Endothelial cell of umbilical vein (primary cell): ENCODE measurements around the gene NADK. TPM values are rescaled to one million over a fixed set of nuclear protein-coding genes. Genes with fewer than 3 reads are reported as not detected.

Experiments
- BruUV-seq: library from RNA; stranded (reverse); fragments of 400-500 nt; replicated peaks from 2 replicates; lab custom pipeline; 2021; lab: Mats Ljungman, UMichigan
- CTCF ChIA-PET: fragments of 300-600, 350-600 bp; sonication (Branson Sonifier 250); formaldehyde crosslinking; loops from one replicate; lab custom pipeline; 2021; ENCODE audit warnings: antibody characterized with exemption, inconsistent platforms; lab: Charles Lee
- POLR2A ChIA-PET: fragments of 300-600, 350-600 bp; sonication (Branson Sonifier 250); formaldehyde crosslinking; loops from one replicate; lab custom pipeline; 2021; ENCODE audit warnings: antibody characterized with exemption, inconsistent platforms; lab: Charles Lee
- DNase-seq: peaks from one replicate; pipeline ENCODE4 v3.0.0-alpha.2; 2011; ENCODE audit warnings: low read depth, low spot score
- FAIRE-seq: peaks from 2 replicates; lab custom pipeline; 2011; peaks lifted over from hg19 to GRCh38; lab: Jason Lieb, UNC
- H2AFZ ChIP-seq: 2 replicates; pipeline ENCODE4 v1.6.0; 2012; ENCODE audit warnings: low read depth, low read length, control low read depth, inconsistent platforms
- H3K27ac ChIP-seq: 2 replicates; pipeline ENCODE4 v1.5.1; 2011; ENCODE audit warnings: low read depth, mild to moderate bottlenecking, control low read depth, low read length, moderate library complexity; ENCODE audit not compliant: insufficient read depth
- H3K27me3 ChIP-seq, 2 experiments: 2 replicates each; pipeline versions ENCODE4 v1.6.0 to v1.6.1; 2011; ENCODE audit warnings: low read length in 2 of 2, mixed read lengths in 1 of 2; ENCODE audit not compliant: control insufficient read depth in 2 of 2, insufficient read depth in 2 of 2
- H3K36me3 ChIP-seq, 2 experiments: 2 replicates in 1 of 2; 3 replicates in 1 of 2; pipeline ENCODE4 v1.5.1; 2011; ENCODE audit warnings: low read length in 2 of 2, mild to moderate bottlenecking in 1 of 2, moderate library complexity in 1 of 2; ENCODE audit not compliant: control insufficient read depth in 2 of 2, insufficient read depth in 2 of 2; ENCODE audit errors: extremely low read depth in 1 of 2
- H3K4me1 ChIP-seq: 3 replicates; pipeline ENCODE4 v1.5.1; 2011; ENCODE audit warnings: mild to moderate bottlenecking, low read length; ENCODE audit not compliant: control insufficient read depth, insufficient read depth; ENCODE audit errors: extremely low read depth
- H3K4me2 ChIP-seq: 2 replicates; pipeline ENCODE4 v1.6.1; 2011; ENCODE audit warnings: low read length, control low read depth, mixed read lengths; ENCODE audit not compliant: insufficient read depth
- H3K4me3 ChIP-seq, 3 experiments: fragments of 200-600 bp in 1 of 3; sonication (generic), shearing (Covaris generic) in 1 of 3; replicated peaks in 1 of 3; 2 replicates each; pipeline ENCODE4 v1.5.1; 2011 to 2016; ENCODE audit warnings: control low read depth in 3 of 3, low read length in 3 of 3, mild to moderate bottlenecking in 2 of 3, inconsistent platforms in 1 of 3, low read depth in 1 of 3, moderate library complexity in 1 of 3; ENCODE audit not compliant: insufficient read depth in 1 of 3
- H3K79me2 ChIP-seq: 2 replicates; pipeline ENCODE4 v1.6.0; 2012; ENCODE audit warnings: low read length, inconsistent platforms; ENCODE audit not compliant: control insufficient read depth, insufficient read depth
- H3K9ac ChIP-seq: replicated peaks from 2 replicates; pipeline ENCODE3; 2011; ENCODE audit warnings: low read length, control low read depth; ENCODE audit not compliant: insufficient read depth; ENCODE audit errors: extremely low read depth
- H3K9me1 ChIP-seq: replicated peaks from 3 replicates; pipeline ENCODE4 v1.6.0; 2011; ENCODE audit warnings: mild to moderate bottlenecking, low read length; ENCODE audit not compliant: control insufficient read depth, insufficient read depth; ENCODE audit errors: extremely low read depth
- H3K9me3 ChIP-seq: replicated peaks from 2 replicates; pipeline ENCODE4 v1.5.1; 2012; ENCODE audit warnings: low read length, inconsistent platforms; ENCODE audit not compliant: control insufficient read depth, insufficient read depth
- H4K20me1 ChIP-seq: replicated peaks from 2 replicates; pipeline ENCODE3; 2011; ENCODE audit warnings: mild to moderate bottlenecking, low read length; ENCODE audit not compliant: control insufficient read depth, insufficient read depth; ENCODE audit errors: extremely low read depth
- CTCF ChIP-seq, 2 donors: IDR thresholded peaks; 1 replicate in 1 of 2; 2 replicates in 1 of 2; pipeline ENCODE4 v1.5.1; 2011; ENCODE audit warnings: low read length in 2 of 2, mild to moderate bottlenecking in 2 of 2, moderate library complexity in 2 of 2, control low read depth in 1 of 2, inconsistent platforms in 1 of 2, low read depth in 1 of 2; ENCODE audit not compliant: insufficient read depth in 1 of 2; ENCODE audit errors: extremely low read depth in 1 of 2
- EZH2 ChIP-seq: IDR thresholded peaks from 2 replicates; pipeline ENCODE4 v1.6.1; 2012; ENCODE audit warnings: borderline replicate concordance, low read depth, mild to moderate bottlenecking, moderate library complexity, low read length, inconsistent platforms; ENCODE audit not compliant: severe bottlenecking
- FOS ChIP-seq: IDR thresholded peaks from 2 replicates; pipeline ENCODE4 v1.6.1; 2011; ENCODE audit warnings: mild to moderate bottlenecking, low read length, moderate library complexity, borderline replicate concordance; ENCODE audit not compliant: insufficient read depth
- GATA2 ChIP-seq: IDR thresholded peaks from 2 replicates; pipeline ENCODE4 v1.7.0; 2011; ENCODE audit warnings: low read depth, mild to moderate bottlenecking, moderate library complexity, mixed read lengths, low read length; ENCODE audit not compliant: insufficient read length, insufficient read depth
- JUN ChIP-seq: IDR thresholded peaks from 2 replicates; pipeline ENCODE4 v1.6.1; 2011; ENCODE audit warnings: borderline replicate concordance, low read depth; ENCODE audit not compliant: insufficient read length, insufficient read depth
- MYC ChIP-seq: IDR thresholded peaks from one replicate; pipeline ENCODE4 v1.6.1; 2011; ENCODE audit warnings: mild to moderate bottlenecking, low read depth, low read length
- POLR2A ChIP-seq: IDR thresholded peaks from 2 replicates; pipeline ENCODE4 v1.6.1; 2012; ENCODE audit warnings: low read depth, mild to moderate bottlenecking, control low read depth, low read length
- POLR2AphosphoS5 ChIP-seq: IDR thresholded peaks from 2 replicates; pipeline ENCODE4 v1.6.1; 2012; ENCODE audit warnings: low read depth, mild to moderate bottlenecking, control low read depth, low read length, moderate library complexity; ENCODE audit not compliant: insufficient read depth
- dilution Hi-C: fragments of 300-500 bp; cut with MboI; formaldehyde crosslinking; loops from one replicate; pipeline ENCODE4 v1.15.0; 2019; ENCODE audit warnings: low sequenced_read_pairs; ENCODE audit not compliant: extremely low pct_ligation_motif_present
- intact Hi-C: fragments of 100-400 bp; cut with micrococcal nuclease; formaldehyde crosslinking; loops from one replicate; pipeline ENCODE4 v1.10.0; 2022
- polyA plus RNA-seq, 4 experiments: library from polyadenylated mRNA; depleted of rRNA in 3 of 4; stranded (reverse) in 3 of 4; unstranded in 1 of 4; fragments of >200 nt; gene quantifications; 2 replicates each; pipeline versions ENCODE4 v1.2.1 to v1.2.3, GENCODE V29; 2011 to 2012; ENCODE audit warnings: missing spikeins in 1 of 4
- total RNA-seq: library from RNA; stranded (reverse); gene quantifications from 2 replicates; pipeline ENCODE4 v1.2.3, GENCODE V29; 2021
- TF ChIP-seq, protein P1 (sequence below): IDR thresholded peaks from 2 replicates; pipeline ENCODE4 v1.6.1; 2011; ENCODE audit not compliant: insufficient read depth, insufficient read length

NADK gene
- total and polyA plus RNA-seq, 2 donors (not counting 3 experiments of a cell fraction or from before 2014, with no cell fraction given): 68.5 to 88.8 TPM

- Histone ChIP-seq H3K9me1 (no peaks in the 10 kb centered on the region), H3K36me3 (peaks cover 0 to 8% of the 10 kb centered on the region in 2 experiments), H4K20me1 (peaks cover 2% of the 10 kb centered on the region), H3K9me3 (no peaks in the 10 kb centered on the region), H2AFZ (no peak overlapping the region), H3K4me2 (no peak overlapping the region), H3K27me3 (no peaks in the 10 kb centered on the region), H3K27ac (no peak overlapping the region), H3K4me3 (no peak overlapping the region), H3K9ac (no peak overlapping the region), H3K79me2 (peaks cover 61% of the 10 kb centered on the region), H3K4me1 (no peaks in the 10 kb centered on the region)
- FAIRE-seq: no peak
- BruUV-seq: no TSS peak
- intact Hi-C loops: no loop called here
- TF ChIP-seq FOS (no peak), EZH2 (no peak), MYC (no peak), GATA2 (no peak)
- TF ChIP-seq, protein P1, sequence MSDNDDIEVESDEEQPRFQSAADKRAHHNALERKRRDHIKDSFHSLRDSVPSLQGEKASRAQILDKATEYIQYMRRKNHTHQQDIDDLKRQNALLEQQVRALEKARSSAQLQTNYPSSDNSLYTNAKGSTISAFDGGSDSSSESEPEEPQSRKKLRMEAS: no peak
- dilution Hi-C loops: no loop called here
- no peak for DNase-seq
- ChIA-PET POLR2A (no interaction called here), CTCF (interaction anchor here (1.1 to 1.2 kb wide), 3 partner anchors 8 to 138 kb away, joined by 4 read pairs; no protein-coding TSS in a partner anchor)
Measured at GRCh38 chr1:1768249-1768992, 9.8 kb downstream of the NADK start.

DNA sequence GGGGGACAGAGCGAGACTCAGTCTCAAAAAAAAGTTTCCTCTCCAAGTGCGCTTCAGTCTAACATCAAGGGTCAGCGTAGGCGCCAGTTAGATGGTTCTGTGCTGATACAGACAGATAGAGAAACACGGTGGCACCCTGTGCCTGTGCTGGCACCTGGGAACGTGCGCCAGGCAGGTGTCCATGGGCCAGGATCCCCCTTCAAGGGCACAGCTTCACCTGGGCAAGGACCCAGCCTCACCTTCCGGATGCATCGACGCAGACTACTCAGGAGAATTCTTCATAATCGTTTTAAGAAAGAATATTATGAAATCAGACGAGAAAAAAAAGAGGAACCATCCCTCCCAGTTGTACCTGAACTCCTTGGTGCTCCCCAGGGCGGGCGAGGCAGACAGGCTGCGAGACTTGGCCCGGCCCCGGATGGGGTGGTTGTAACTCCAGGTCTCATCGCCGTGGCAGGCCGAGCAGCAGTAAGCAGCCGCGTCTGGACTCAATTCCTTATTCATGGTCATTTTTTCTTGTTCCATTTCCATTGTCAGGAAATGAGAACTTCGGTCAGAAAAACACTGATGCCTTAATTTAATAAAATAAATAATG, 13.3 kb downstream of the NADK start:
- H3K36me3 ChIP-seq: peaks cover 0 to 24% of the 10 kb centered on the region in 2 experiments
- H2AFZ ChIP-seq: no peak overlapping the region
- TF ChIP-seq FOS (no peak), CTCF (IDR thresholded peaks at IDR 0.05; ENCODE audit: extremely low read depth in 1 of 2, insufficient read depth in 1 of 2, low read depth in 1 of 2, low read length in 2 of 2) (no peak), POLR2AphosphoS5 (no peak), MYC (no peak), JUN (no peak), POLR2A (no peak), GATA2 (no peak), EZH2 (no peak)
- TF ChIP-seq, protein P1: no peak
- peaks cover under 1% of the 10 kb centered on the region for H4K20me1 ChIP-seq
- no TSS peak for BruUV-seq
- H3K4me1 ChIP-seq: no peaks in the 10 kb centered on the region
- H3K27me3 ChIP-seq: no peaks in the 10 kb centered on the region
- CTCF ChIA-PET: interaction anchor here (1.3 kb wide), 1 partner anchor 141 kb away, joined by 6 read pairs; no protein-coding TSS in a partner anchor
- no peak overlapping the region for H3K4me3 ChIP-seq
- POLR2A ChIA-PET: no interaction called here
- H3K27ac ChIP-seq: no peak overlapping the region
- H3K9ac ChIP-seq: no peak overlapping the region
- dilution Hi-C loops: no loop called here
- FAIRE-seq (no peak), DNase-seq (no peak)
- H3K9me1 ChIP-seq: no peaks in the 10 kb centered on the region
- intact Hi-C loops: no loop called here
- peaks cover 39% of the 10 kb centered on the region for H3K79me2 ChIP-seq
- H3K4me2 ChIP-seq: no peak overlapping the region
- no peaks in the 10 kb centered on the region for H3K9me3 ChIP-seq
